GM12801 (cell line): Measurements from ENCODE around the gene GTSF1L.

Experiments
- CTCF ChIP-seq: IDR thresholded peaks from one replicate; pipeline ENCODE4 v1.5.1; 2011; ENCODE audit warnings: control low read depth; ENCODE audit not compliant: insufficient read length; ENCODE audit errors: extremely low read depth

GTSF1L gene

DNA sequence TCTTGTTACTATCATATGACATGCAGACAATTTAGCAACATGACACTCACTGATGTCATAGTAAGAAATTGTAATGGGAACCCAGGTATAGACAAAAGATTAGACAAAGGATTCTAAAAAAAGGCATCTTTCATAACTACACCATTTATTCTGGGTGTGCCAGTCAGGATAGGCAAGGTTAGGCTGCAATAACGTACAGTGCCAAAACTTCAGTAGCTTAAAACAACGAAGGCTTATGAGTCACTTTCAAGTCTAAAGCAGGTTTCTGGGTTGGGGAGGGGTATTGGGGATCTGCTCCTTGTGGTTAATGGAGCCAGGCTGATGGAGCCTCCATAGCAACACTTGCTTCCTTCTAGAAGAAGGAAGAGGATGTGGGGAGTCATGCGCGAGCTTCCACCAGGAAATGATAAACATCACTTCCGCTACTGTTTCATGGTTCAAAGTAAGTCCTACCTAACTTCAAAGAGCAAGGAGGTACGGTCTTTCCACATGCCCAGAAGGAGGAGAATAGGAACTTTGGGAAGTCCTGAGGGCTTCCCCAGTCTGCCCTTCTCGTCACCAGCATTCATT, 2.0 kb upstream of the GTSF1L start:
- no peak for TF ChIP-seq CTCF

- TF ChIP-seq CTCF, result no peak
Observed at GRCh38 chr20:43727980-43728590, 1.3 kb upstream of the GTSF1L start.

DNA sequence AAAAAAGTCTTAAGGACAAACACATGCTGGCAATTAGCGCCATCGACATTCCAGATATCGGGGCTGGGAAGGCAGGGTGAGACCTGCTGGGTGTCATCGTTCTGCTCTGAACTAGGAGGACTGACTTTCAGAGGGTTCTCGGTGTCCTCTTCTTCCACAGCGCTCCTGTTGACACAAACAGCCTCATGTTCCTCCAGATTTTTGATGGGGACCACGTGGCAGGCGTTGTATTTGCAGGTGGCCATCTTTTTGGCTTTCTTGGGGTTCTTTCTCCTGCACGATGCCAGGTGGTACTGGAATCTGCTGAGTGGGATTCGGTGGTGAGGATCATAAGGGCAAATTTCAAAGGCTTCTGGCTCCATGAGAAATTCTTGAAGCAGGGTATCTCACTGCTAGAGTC, 469 bp downstream of the GTSF1L start:
- no peak for TF ChIP-seq CTCF

DNA sequence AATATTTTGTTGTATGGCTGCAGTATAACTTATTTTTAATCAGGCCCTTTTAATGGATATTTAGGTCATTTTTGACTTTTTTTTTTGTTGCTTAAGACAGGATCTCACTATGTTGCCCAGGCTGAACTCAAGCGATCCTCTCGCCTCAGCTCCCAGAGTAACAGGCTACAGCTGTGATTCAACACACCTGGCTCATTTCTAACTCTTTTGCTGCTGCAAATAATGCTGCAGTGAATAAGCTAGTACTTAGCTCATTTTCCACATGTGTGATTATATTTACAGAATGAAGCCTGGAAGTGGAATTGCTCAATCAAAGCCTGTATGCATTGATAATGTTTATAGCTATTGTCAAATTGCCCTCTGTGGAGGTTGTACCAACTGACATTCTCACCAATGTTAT, 1.1 kb downstream of the GTSF1L start:
- TF ChIP-seq CTCF, result no peak

- TF ChIP-seq CTCF, result no peak
Observed at GRCh38 chr20:43724383-43724782, 2.4 kb downstream of the GTSF1L start.

- TF ChIP-seq CTCF, result no peak
Observed at GRCh38 chr20:43723735-43724134, 3.1 kb downstream of the GTSF1L start.

GRCh38 chr20:43723186-43723585, 3.6 kb downstream of the GTSF1L start:
- no peak for TF ChIP-seq CTCF
